ENCODE measurements around the gene ZNF157.

- TF ChIP-seq CTCF (IDR thresholded peaks at IDR 0.05; ENCODE audit: borderline replicate concordance, extremely low read depth, low read length, poor library complexity, severe bottlenecking) (no peak), EZH2 (IDR thresholded peaks at IDR 0.05; ENCODE audit: borderline replicate concordance, low read depth, low read length, severe bottlenecking) (no peak)
Observed at GRCh38 chrX:47456080-47456479, 85.7 kb downstream of the ZNF157 start.
